HUES48 (cell line): ENCODE measurements around the gene PCDHA5.
"Not testable (repeated sequence)": the region's sequence is repeated elsewhere in the genome, so short reads cannot be mapped to it uniquely, and the experiment has no call there.

ENCODE experiments used
- H3K27ac ChIP-seq: one replicate; pipeline ENCODE4 v1.7.0; 2013; ENCODE audit warnings: low read depth, low read length, inconsistent platforms
- H3K27me3 ChIP-seq: 2 replicates; pipeline ENCODE4 v1.6.1; 2013; ENCODE audit warnings: mild to moderate bottlenecking, low read length; ENCODE audit not compliant: control insufficient read depth, insufficient read depth
- H3K36me3 ChIP-seq: 2 replicates; pipeline ENCODE4 v1.6.1; 2013; ENCODE audit warnings: low read length; ENCODE audit not compliant: control insufficient read depth, insufficient read depth
- H3K4me1 ChIP-seq: 2 replicates; pipeline ENCODE4 v1.6.1; 2013; ENCODE audit warnings: mild to moderate bottlenecking, low read length; ENCODE audit not compliant: control insufficient read depth, insufficient read depth
- H3K4me3 ChIP-seq: 2 replicates; pipeline ENCODE4 v1.5.1; 2013; ENCODE audit warnings: mild to moderate bottlenecking, low read depth, low read length
- H3K9ac ChIP-seq: 2 replicates; pipeline ENCODE4 v1.6.1; 2013; ENCODE audit warnings: mild to moderate bottlenecking, low read depth, low read length, moderate library complexity
- H3K9me3 ChIP-seq: 2 replicates; pipeline ENCODE4 v1.6.1; 2013; ENCODE audit warnings: low read length; ENCODE audit not compliant: control insufficient read depth, insufficient read depth

Gene PCDHA5

DNA sequence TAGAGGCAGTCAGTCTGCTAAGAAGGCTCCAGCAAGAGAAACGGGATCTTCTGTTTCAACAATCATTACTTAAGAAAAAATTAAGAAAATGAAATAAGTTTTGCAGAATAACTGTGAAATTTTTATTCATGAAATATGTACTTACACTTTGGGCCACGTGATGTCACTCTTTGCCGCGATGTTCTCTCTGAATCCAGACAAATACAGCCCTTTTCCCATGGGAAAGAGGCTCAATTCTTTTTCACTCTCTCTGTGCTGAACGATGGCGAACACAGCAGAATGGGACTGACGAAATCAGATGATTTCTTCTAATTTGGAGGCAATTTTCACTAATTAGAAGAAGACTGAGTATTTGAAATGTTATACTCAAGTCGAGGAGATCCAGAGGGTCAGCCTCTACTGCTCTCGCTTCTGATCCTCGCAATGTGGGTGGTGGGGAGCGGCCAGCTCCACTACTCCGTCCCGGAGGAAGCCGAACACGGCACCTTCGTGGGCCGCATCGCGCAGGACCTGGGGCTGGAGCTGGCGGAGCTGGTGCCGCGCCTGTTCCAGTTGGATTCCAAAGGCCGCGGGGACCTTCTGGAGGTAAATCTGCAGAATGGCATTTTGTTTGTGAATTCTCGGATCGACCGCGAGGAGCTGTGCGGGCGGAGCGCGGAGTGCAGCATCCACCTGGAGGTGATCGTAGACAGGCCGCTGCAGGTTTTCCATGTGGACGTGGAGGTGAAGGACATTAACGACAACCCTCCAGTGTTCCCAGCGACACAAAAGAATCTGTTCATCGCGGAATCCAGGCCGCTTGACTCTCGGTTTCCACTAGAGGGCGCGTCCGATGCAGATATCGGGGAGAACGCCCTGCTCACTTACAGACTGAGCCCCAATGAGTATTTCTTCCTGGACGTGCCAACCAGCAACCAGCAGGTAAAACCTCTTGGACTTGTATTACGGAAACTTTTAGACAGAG lies 27.0 kb downstream of the PCDHA5 start, which contains the start of gene PCDHA9:
PCDHA9 (plus strand) TSS at position 244 of the 964 bp plus-strand sequence; CDS start at position 358, 114 bp downstream.
- H3K4me3 ChIP-seq, H3K4me1 ChIP-seq, H3K9me3 ChIP-seq, H3K9ac ChIP-seq, H3K27me3 ChIP-seq, H3K27ac ChIP-seq, H3K36me3 ChIP-seq: not testable (repeated sequence)

DNA sequence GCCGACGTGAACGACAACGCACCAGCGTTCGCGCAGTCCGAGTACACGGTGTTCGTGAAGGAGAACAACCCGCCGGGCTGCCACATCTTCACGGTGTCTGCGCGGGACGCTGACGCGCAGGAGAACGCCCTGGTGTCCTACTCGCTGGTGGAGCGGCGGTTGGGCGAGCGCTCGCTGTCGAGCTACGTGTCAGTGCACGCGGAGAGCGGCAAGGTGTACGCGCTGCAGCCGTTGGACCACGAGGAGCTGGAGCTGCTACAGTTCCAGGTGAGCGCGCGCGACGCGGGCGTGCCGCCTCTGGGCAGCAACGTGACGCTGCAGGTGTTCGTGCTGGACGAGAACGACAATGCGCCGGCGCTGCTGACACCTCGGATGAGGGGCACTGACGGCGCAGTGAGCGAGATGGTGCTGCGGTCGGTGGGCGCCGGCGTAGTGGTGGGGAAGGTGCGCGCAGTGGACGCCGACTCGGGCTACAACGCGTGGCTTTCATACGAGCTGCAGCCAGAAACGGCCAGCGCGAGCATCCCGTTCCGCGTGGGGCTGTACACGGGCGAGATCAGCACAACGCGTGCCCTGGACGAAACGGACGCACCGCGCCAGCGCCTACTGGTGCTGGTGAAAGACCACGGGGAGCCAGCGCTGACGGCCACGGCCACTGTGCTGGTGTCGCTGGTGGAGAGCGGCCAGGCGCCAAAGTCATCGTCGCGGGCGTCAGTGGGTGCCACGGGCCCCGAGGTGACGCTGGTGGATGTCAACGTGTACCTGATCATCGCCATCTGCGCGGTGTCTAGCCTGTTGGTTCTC lies 28.6 kb downstream of the PCDHA5 start:
- H3K27ac ChIP-seq, H3K36me3 ChIP-seq, H3K4me3 ChIP-seq, H3K4me1 ChIP-seq, H3K9me3 ChIP-seq, H3K27me3 ChIP-seq, H3K9ac ChIP-seq: not testable (repeated sequence)

DNA sequence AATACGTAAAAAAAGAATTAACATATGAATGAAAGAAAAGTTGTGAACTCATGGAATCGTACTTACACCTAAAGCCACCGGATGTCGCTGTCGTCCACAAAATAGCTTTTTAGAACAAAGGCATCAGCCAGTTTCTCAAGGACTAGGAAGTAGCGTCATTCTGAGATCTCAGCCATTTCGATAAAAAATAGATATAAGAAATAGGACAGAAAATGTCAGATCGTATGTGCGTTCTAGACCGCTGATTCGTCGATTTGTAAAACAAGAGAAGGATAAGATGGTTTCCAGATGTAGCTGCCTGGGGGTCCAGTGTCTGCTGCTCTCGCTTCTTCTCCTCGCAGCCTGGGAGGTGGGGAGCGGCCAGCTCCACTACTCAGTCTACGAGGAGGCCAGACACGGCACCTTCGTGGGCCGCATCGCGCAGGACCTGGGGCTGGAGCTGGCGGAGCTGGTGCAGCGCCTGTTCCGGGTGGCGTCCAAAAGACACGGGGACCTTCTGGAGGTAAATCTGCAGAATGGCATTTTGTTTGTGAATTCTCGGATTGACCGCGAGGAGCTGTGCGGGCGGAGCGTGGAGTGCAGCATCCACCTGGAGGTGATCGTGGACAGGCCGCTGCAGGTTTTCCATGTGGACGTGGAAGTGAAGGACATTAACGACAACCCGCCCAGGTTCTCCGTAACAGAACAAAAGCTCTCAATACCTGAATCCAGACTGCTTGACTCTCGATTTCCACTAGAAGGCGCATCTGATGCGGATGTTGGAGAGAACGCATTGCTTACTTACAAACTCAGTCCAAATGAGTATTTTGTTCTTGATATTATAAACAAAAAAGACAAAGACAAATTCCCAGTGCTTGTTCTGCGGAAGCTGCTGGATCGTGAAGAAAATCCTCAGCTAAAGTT lies 34.6 kb downstream of the PCDHA5 start, which contains the start of gene PCDHA10:
PCDHA10 (plus strand) TSS at position 126 of the 903 bp plus-strand sequence; CDS start at position 278, 152 bp downstream.
- peak within 1 kb of the TSS; percentile 72 for H3K9ac ChIP-seq
- no peaks in the 10 kb centered on the region for H3K36me3 ChIP-seq
- H3K27me3 ChIP-seq: no peaks in the 10 kb centered on the region
- peaks cover 6% of the 10 kb centered on the region for H3K9me3 ChIP-seq
- H3K4me3 ChIP-seq: peak within 1 kb of the TSS; percentile 73
- H3K27ac ChIP-seq: no peak within 1 kb of the TSS
- no peaks in the 10 kb centered on the region for H3K4me1 ChIP-seq

DNA sequence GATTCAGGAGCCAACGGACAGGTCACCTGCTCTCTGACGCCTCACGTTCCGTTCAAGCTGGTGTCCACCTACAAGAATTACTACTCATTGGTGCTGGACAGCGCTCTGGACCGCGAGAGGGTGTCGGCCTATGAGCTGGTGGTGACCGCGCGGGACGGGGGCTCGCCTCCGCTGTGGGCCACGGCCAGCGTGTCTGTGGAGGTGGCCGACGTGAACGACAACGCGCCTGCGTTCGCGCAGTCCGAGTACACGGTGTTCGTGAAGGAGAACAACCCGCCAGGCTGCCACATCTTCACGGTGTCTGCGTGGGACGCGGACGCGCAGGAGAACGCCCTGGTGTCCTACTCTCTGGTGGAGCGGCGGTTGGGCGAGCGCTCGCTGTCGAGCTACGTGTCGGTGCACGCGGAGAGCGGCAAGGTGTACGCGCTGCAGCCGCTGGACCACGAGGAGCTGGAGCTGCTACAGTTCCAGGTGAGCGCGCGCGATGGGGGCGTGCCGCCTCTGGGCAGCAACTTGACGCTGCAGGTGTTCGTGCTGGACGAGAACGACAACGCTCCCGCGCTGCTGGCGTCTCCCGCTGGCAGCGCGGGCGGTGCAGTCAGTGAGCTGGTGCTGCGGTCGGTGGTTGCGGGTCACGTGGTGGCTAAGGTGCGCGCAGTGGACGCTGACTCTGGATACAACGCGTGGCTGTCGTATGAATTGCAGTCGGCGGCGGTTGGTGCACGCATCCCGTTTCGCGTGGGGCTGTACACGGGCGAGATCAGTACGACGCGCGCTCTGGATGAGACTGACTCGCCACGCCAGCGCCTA lies 36.0 kb downstream of the PCDHA5 start:
- Histone ChIP-seq H3K4me1 (no peaks in the 10 kb centered on the region), H3K27ac (no peak overlapping the region), H3K9me3 (peaks cover 12% of the 10 kb centered on the region), H3K9ac (no peak overlapping the region), H3K36me3 (no peaks in the 10 kb centered on the region; the same call in 1 of the 2 replicates), H3K27me3 (no peaks in the 10 kb centered on the region), H3K4me3 (no peak overlapping the region)

DNA sequence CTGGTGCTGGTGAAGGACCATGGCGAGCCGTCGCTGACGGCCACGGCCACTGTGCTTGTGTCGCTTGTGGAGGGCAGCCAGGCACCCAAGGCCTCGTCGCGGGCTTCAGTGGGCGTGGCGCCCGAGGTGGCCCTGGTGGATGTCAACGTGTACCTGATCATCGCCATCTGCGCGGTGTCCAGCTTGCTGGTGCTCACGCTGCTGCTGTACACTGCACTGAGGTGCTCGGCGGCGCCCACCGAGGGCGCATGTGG lies 36.5 kb downstream of the PCDHA5 start:
- Histone ChIP-seq H3K4me3 (no peak overlapping the region), H3K36me3 (peaks cover 4% of the 10 kb centered on the region; the same call in 1 of the 2 replicates), H3K4me1 (no peaks in the 10 kb centered on the region), H3K27ac (no peak overlapping the region), H3K27me3 (no peaks in the 10 kb centered on the region), H3K9me3 (peaks cover 12% of the 10 kb centered on the region), H3K9ac (no peak overlapping the region)

DNA sequence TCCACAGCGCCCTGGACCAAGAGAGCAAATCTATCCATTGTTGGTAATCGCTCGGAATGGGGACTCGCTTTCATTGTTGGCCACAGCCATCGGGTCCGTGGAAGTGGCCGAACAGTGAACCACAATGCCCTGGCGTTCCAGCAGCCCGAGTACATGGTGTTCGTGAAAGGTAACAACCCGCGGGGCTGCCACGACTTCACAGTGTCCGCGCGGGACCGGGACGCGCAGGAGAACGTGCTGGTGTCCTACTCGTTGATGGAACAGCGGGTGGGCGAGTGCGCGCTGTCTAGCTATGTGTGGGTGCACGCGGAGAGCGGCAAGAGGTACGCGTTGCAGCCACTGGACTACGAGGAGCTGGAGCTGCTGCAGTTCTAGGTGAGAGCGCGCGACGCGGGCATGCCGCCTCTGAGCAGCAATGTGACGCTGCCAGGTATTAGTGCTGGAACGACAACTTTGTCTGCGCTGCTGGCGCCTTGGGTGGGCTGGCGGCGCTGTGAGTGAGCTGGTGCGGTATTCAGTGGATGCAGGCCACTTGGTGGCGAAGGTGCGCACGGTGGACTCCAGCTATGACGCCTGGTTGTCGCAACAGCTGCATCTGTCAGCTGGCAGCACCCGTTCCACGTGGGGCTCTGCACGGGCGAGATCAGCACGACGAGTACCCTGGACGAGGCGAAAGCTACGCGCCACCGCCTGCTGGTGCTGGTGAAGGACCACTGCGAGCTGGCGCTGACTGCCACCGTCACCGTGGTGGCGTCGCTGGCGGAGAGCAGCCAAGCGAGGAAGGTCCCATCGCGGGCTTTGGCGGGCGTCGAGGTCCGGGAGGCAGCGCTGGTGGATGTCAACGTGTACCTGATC lies 41.3 kb downstream of the PCDHA5 start:
- Histone ChIP-seq H3K27me3 (no peaks in the 10 kb centered on the region), H3K9me3 (peaks cover 8% of the 10 kb centered on the region; the same call in 1 of the 2 replicates), H3K4me1 (no peaks in the 10 kb centered on the region), H3K4me3 (no peak overlapping the region), H3K27ac (no peak overlapping the region), H3K36me3 (peaks cover 6% of the 10 kb centered on the region), H3K9ac (no peak overlapping the region)

DNA sequence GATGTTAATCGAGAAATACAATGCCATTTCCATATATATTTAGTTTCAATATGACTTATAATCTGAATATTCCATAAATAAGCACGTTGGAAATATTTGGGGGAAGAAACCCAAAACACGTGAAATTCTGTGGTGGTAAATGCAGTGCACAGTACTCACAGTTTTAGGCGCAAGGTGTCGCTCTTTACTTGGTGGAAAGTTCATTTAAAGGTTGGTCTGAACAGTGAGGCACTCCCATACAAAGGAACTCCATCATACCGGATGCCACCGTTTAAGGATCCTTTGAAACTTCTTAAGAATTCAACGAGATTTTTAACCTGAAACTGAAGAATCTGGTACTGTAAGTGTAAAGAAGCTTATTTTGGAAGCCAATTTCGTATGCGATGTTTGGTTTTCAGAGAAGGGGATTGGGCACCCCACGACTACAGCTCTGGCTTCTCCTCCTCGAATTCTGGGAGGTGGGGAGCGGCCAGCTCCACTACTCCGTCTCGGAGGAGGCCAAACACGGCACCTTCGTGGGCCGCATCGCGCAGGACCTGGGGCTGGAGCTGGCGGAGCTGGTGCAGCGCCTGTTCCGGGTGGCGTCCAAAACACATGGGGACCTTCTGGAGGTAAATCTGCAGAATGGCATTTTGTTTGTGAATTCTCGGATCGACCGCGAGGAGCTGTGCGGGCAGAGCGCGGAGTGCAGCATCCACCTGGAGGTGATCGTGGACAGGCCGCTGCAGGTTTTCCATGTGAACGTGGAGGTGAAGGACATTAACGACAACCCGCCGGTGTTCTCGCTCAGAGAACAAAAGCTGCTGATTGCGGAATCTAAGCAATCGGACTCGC lies 47.5 kb downstream of the PCDHA5 start, which contains the start of gene PCDHA11:
PCDHA11 (plus strand) TSS at position 237 of the 834 bp plus-strand sequence; CDS start at position 384, 147 bp downstream.
- H3K27me3 ChIP-seq: no peaks in the 10 kb centered on the region
- peaks cover 9% of the 10 kb centered on the region for H3K36me3 ChIP-seq
- no peak within 1 kb of the TSS for H3K4me3 ChIP-seq
- 0 out of 2 replicates have a peak, but pooled peaks cover under 1% of the 10 kb centered on the region for H3K4me1 ChIP-seq
- H3K9ac ChIP-seq: no peak within 1 kb of the TSS
- H3K27ac ChIP-seq: no peak within 1 kb of the TSS
- H3K9me3 ChIP-seq: no peaks in the 10 kb centered on the region

DNA sequence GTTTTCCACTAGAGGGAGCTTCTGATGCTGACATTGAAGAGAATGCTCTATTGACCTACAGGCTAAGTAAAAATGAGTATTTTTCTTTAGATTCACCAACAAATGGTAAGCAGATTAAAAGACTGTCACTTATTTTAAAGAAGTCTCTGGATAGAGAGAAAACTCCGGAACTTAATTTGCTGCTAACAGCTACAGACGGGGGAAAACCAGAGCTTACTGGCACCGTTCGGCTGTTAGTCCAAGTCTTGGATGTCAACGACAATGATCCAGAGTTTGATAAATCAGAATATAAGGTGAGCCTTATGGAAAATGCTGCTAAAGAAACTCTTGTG lies 48.1 kb downstream of the PCDHA5 start:
- H3K27me3 ChIP-seq: no peaks in the 10 kb centered on the region
- no peaks in the 10 kb centered on the region for H3K9me3 ChIP-seq
- H3K9ac ChIP-seq: no peak overlapping the region
- no peak overlapping the region for H3K27ac ChIP-seq
- H3K4me1 ChIP-seq: peaks cover 6% of the 10 kb centered on the region; the same call in 1 of the 2 replicates
- peaks cover 9% of the 10 kb centered on the region for H3K36me3 ChIP-seq
- H3K4me3 ChIP-seq: no peak overlapping the region
